Measurements from ENCODE around the gene SLCO1A2.

SLCO1A2 gene

DNA sequence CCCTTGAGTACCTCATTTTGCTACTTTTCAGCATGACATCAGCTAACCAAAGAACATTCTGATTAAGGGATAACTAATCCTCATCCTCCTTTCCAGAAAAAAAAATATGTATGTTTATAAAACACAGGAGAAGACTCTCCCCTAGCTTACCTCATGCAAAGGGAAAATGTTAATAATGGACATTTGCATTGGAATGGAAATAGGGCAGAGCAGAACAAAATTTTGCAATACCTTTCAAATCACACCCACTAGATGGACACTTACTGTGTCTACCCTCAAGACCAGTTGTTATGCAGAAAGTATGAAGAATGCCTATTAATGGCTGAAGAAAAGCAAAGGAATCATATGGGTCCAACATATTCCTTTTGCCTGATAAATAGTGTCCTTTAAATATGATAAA lies 8.9 kb upstream of the SLCO1A2 start:
- CTCF ChIA-PET, result interaction anchor here (2.1 kb wide), 1 partner anchor 48 kb away, joined by 6 read pairs; no protein-coding TSS in a partner anchor
- Histone ChIP-seq H3K27ac (ENCODE audit: extremely low read depth, low read depth, low read length) (no peak overlapping the region), H3K4me3 (ENCODE audit: low read depth, low read length) (no peak overlapping the region), H3K36me3 (ENCODE audit: control insufficient read depth in 2 of 2, insufficient read depth in 1 of 2, low read length in 2 of 2) (no peaks in the 10 kb centered on the region), H3K4me1 (ENCODE audit: control insufficient read depth, insufficient read depth, low read length) (no peaks in the 10 kb centered on the region), H3K9me3 (ENCODE audit: control insufficient read depth, insufficient read depth, low read depth, low read length) (no peaks in the 10 kb centered on the region)
- TF ChIP-seq ZNF510 (tag by site-specific recombination; IDR thresholded peaks at IDR 0.05; ENCODE audit: insufficient replicate concordance) (no peak), HOXD13 (CRISPR knock-in tag; IDR thresholded peaks at IDR 0.05; ENCODE audit: borderline replicate concordance) (no peak), GFI1B (tag by site-specific recombination; IDR thresholded peaks at IDR 0.05) (no peak), ZNF354C (tag by site-specific recombination; IDR thresholded peaks at IDR 0.05; ENCODE audit: borderline replicate concordance, low read depth) (no peak), ZNF600 (tag by site-specific recombination; IDR thresholded peaks at IDR 0.05) (no peak), ZNF155 (tag by site-specific recombination; IDR thresholded peaks at IDR 0.05) (no peak), OSR2 (tag by site-specific recombination; IDR thresholded peaks at IDR 0.05) (no peak), ZSCAN30 (tag by site-specific recombination; IDR thresholded peaks at IDR 0.05) (no peak), ZNF555 (tag by site-specific recombination; conservative IDR thresholded peaks at IDR 0.05) (no peak), ZFP3 (tag by site-specific recombination; IDR thresholded peaks at IDR 0.05; ENCODE audit: low read depth) (no peak), ZNF223 (tag by site-specific recombination; IDR thresholded peaks at IDR 0.05) (no peak), ZNF792 (tag by site-specific recombination; IDR thresholded peaks at IDR 0.05) (no peak)
- TF ChIP-seq, protein P1, sequence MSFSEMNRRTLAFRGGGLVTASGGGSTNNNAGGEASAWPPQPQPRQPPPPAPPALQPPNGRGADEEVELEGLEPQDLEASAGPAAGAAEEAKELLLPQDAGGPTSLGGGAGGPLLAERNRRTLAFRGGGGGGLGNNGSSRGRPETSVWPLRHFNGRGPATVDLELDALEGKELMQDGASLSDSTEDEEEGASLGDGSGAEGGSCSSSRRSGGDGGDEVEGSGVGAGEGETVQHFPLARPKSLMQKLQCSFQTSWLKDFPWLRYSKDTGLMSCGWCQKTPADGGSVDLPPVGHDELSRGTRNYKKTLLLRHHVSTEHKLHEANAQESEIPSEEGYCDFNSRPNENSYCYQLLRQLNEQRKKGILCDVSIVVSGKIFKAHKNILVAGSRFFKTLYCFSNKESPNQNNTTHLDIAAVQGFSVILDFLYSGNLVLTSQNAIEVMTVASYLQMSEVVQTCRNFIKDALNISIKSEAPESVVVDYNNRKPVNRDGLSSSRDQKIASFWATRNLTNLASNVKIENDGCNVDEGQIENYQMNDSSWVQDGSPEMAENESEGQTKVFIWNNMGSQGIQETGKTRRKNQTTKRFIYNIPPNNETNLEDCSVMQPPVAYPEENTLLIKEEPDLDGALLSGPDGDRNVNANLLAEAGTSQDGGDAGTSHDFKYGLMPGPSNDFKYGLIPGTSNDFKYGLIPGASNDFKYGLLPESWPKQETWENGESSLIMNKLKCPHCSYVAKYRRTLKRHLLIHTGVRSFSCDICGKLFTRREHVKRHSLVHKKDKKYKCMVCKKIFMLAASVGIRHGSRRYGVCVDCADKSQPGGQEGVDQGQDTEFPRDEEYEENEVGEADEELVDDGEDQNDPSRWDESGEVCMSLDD (tag by site-specific recombination; IDR thresholded peaks at IDR 0.05), result no peak
- TF ChIP-seq, protein P2, sequence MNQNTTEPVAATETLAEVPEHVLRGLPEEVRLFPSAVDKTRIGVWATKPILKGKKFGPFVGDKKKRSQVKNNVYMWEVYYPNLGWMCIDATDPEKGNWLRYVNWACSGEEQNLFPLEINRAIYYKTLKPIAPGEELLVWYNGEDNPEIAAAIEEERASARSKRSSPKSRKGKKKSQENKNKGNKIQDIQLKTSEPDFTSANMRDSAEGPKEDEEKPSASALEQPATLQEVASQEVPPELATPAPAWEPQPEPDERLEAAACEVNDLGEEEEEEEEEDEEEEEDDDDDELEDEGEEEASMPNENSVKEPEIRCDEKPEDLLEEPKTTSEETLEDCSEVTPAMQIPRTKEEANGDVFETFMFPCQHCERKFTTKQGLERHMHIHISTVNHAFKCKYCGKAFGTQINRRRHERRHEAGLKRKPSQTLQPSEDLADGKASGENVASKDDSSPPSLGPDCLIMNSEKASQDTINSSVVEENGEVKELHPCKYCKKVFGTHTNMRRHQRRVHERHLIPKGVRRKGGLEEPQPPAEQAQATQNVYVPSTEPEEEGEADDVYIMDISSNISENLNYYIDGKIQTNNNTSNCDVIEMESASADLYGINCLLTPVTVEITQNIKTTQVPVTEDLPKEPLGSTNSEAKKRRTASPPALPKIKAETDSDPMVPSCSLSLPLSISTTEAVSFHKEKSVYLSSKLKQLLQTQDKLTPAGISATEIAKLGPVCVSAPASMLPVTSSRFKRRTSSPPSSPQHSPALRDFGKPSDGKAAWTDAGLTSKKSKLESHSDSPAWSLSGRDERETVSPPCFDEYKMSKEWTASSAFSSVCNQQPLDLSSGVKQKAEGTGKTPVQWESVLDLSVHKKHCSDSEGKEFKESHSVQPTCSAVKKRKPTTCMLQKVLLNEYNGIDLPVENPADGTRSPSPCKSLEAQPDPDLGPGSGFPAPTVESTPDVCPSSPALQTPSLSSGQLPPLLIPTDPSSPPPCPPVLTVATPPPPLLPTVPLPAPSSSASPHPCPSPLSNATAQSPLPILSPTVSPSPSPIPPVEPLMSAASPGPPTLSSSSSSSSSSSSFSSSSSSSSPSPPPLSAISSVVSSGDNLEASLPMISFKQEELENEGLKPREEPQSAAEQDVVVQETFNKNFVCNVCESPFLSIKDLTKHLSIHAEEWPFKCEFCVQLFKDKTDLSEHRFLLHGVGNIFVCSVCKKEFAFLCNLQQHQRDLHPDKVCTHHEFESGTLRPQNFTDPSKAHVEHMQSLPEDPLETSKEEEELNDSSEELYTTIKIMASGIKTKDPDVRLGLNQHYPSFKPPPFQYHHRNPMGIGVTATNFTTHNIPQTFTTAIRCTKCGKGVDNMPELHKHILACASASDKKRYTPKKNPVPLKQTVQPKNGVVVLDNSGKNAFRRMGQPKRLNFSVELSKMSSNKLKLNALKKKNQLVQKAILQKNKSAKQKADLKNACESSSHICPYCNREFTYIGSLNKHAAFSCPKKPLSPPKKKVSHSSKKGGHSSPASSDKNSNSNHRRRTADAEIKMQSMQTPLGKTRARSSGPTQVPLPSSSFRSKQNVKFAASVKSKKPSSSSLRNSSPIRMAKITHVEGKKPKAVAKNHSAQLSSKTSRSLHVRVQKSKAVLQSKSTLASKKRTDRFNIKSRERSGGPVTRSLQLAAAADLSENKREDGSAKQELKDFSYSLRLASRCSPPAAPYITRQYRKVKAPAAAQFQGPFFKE (tag by site-specific recombination; IDR thresholded peaks at IDR 0.05; ENCODE audit: borderline replicate concordance), result no peak
- POLR2A ChIA-PET, result no interaction called here

DNA sequence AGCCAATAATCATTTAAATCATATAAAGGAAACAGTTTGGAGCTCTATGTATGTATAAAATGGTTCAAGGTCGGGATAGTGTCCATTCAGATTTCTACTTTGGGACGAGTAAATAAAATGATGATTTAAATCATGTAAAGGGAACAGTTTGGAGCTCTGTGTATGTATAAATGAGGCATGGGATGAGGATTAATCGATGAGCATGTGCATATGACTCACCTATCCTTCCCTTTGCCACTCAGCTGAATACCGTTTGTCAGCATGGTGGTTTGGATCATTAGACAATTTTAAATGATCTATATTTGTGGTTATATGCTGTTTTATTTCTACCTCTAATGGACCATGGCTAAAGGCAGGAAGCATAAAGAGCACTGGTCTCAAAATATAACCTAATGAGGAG lies 7.1 kb upstream of the SLCO1A2 start:
- Histone ChIP-seq H3K4me3 (ENCODE audit: low read depth, low read length) (no peak overlapping the region), H3K36me3 (ENCODE audit: control insufficient read depth in 2 of 2, insufficient read depth in 1 of 2, low read length in 2 of 2) (no peaks in the 10 kb centered on the region), H3K27ac (ENCODE audit: extremely low read depth, low read depth, low read length) (no peak overlapping the region), H3K4me1 (ENCODE audit: control insufficient read depth, insufficient read depth, low read length) (no peaks in the 10 kb centered on the region), H3K9me3 (ENCODE audit: control insufficient read depth, insufficient read depth, low read depth, low read length) (no peaks in the 10 kb centered on the region)
- POLR2A ChIA-PET, result no interaction called here
- CTCF ChIA-PET, result interaction anchor here (0.7 kb wide), 1 partner anchor 12 kb away, joined by 3 read pairs; no protein-coding TSS in a partner anchor
- TF ChIP-seq KLF7 (tag by site-specific recombination; IDR thresholded peaks at IDR 0.05; ENCODE audit: borderline replicate concordance) (no peak), ZNF660 (tag by site-specific recombination; IDR thresholded peaks at IDR 0.05) (no peak), ZNF785 (tag by site-specific recombination; IDR thresholded peaks at IDR 0.05) (no peak), ZNF560 (tag by site-specific recombination; IDR thresholded peaks at IDR 0.05; ENCODE audit: borderline replicate concordance) (no peak), ZNF600 (tag by site-specific recombination; IDR thresholded peaks at IDR 0.05) (no peak), ZNF423 (tag by site-specific recombination; IDR thresholded peaks at IDR 0.05) (no peak), ZSCAN30 (tag by site-specific recombination; IDR thresholded peaks at IDR 0.05) (no peak), ZXDB (tag by site-specific recombination; IDR thresholded peaks at IDR 0.05) (no peak), ZNF514 (tag by site-specific recombination; IDR thresholded peaks at IDR 0.05) (no peak), HOXA7 (CRISPR knock-in tag; IDR thresholded peaks at IDR 0.05; ENCODE audit: borderline replicate concordance) (no peak)
- TF ChIP-seq, protein P3, sequence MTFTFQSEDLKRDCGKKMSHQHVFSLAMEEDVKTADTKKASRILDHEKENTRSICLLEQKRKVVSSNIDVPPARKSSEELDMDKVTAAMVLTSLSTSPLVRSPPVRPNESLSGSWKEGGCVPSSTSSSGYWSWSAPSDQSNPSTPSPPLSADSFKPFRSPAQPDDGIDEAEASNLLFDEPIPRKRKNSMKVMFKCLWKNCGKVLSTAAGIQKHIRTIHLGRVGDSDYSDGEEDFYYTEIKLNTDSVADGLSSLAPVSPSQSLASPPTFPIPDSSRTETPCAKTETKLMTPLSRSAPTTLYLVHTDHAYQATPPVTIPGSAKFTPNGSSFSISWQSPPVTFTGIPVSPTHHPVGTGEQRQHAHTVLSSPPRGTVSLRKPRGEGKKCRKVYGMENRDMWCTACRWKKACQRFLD (tag by site-specific recombination; IDR thresholded peaks at IDR 0.05), result no peak
- TF ChIP-seq, protein P4, sequence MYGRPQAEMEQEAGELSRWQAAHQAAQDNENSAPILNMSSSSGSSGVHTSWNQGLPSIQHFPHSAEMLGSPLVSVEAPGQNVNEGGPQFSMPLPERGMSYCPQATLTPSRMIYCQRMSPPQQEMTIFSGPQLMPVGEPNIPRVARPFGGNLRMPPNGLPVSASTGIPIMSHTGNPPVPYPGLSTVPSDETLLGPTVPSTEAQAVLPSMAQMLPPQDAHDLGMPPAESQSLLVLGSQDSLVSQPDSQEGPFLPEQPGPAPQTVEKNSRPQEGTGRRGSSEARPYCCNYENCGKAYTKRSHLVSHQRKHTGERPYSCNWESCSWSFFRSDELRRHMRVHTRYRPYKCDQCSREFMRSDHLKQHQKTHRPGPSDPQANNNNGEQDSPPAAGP (tag by site-specific recombination; IDR thresholded peaks at IDR 0.05), result no peak

All from HEK293 (cell line).